T-helper 2 cell treated with Interferon-gamma antibody and Interleukin-4, amounts not matched to agents 5 μg/mL and 100 μg/mL, for 36 hours (primary cell): ENCODE measurements around the gene GRM2.

Experiments used
- DNase-seq: peaks from one replicate; pipeline ENCODE4 v3.0.0; 2021; ENCODE audit warnings: low spot score
- H3K27ac Mint-ChIP-seq: one replicate; pipeline ENCODE4 v1.8.0; 2021; ENCODE audit warnings: mild to moderate bottlenecking, mixed read lengths
- H3K27me3 Mint-ChIP-seq: one replicate; pipeline ENCODE4 v1.8.0; 2021; ENCODE audit warnings: low read depth, mixed read lengths
- H3K36me3 Mint-ChIP-seq: one replicate; pipeline ENCODE4 v1.8.0; 2021; ENCODE audit warnings: low read depth, mixed read lengths
- H3K4me1 Mint-ChIP-seq: one replicate; pipeline ENCODE4 v1.8.0; 2021; ENCODE audit warnings: low read depth, mixed read lengths
- H3K4me3 Mint-ChIP-seq: one replicate; pipeline ENCODE4 v1.8.0; 2022; ENCODE audit warnings: mild to moderate bottlenecking, moderate library complexity, mixed read lengths
- H3K9me3 Mint-ChIP-seq: one replicate; pipeline ENCODE4 v1.8.0; 2021; ENCODE audit warnings: mixed read lengths

Gene GRM2

GRCh38 chr3:51675201-51675611, 31.7 kb upstream of the GRM2 start:
- Mint-ChIP-seq H3K27me3 (no peaks in the 10 kb centered on the region), H3K27ac (peak overlapping the region; percentile 69), H3K4me1 (peaks cover 71% of the 10 kb centered on the region), H3K4me3 (peak overlapping the region; percentile 50), H3K36me3 (peaks cover 36% of the 10 kb centered on the region), H3K9me3 (no peaks in the 10 kb centered on the region)
- peak; percentile 18 for DNase-seq

GRCh38 chr3:51676102-51676640, 30.7 kb upstream of the GRM2 start:
- Mint-ChIP-seq H3K9me3 (no peaks in the 10 kb centered on the region), H3K36me3 (peaks cover 39% of the 10 kb centered on the region), H3K27ac (peak overlapping the region; percentile 69), H3K27me3 (no peaks in the 10 kb centered on the region), H3K4me1 (peaks cover 76% of the 10 kb centered on the region), H3K4me3 (no peak overlapping the region)
- no peak for DNase-seq

GRCh38 chr3:51677358-51677757, 29.5 kb upstream of the GRM2 start:
- peak overlapping the region; percentile 20 for H3K4me3 Mint-ChIP-seq
- DNase-seq = no peak
- H3K9me3 Mint-ChIP-seq = no peaks in the 10 kb centered on the region
- H3K27ac Mint-ChIP-seq = peak overlapping the region; percentile 86
- H3K36me3 Mint-ChIP-seq = peaks cover 45% of the 10 kb centered on the region
- no peaks in the 10 kb centered on the region for H3K27me3 Mint-ChIP-seq
- H3K4me1 Mint-ChIP-seq = peaks cover 81% of the 10 kb centered on the region

- peak overlapping the region; percentile 20 for H3K4me3 Mint-ChIP-seq
- peak overlapping the region; percentile 86 for H3K27ac Mint-ChIP-seq
- H3K4me1 Mint-ChIP-seq = peaks cover 81% of the 10 kb centered on the region
- H3K9me3 Mint-ChIP-seq = no peaks in the 10 kb centered on the region
- peaks cover 47% of the 10 kb centered on the region for H3K36me3 Mint-ChIP-seq
- no peak for DNase-seq
- H3K27me3 Mint-ChIP-seq = no peaks in the 10 kb centered on the region
Measured at GRCh38 chr3:51678186-51678585, 28.7 kb upstream of the GRM2 start.

GRCh38 chr3:51678641-51679040, 28.2 kb upstream of the GRM2 start:
- peak overlapping the region; percentile 54 for H3K27ac Mint-ChIP-seq
- peaks cover 47% of the 10 kb centered on the region for H3K36me3 Mint-ChIP-seq
- no peak overlapping the region for H3K4me3 Mint-ChIP-seq
- no peaks in the 10 kb centered on the region for H3K27me3 Mint-ChIP-seq
- no peak for DNase-seq
- H3K9me3 Mint-ChIP-seq = no peaks in the 10 kb centered on the region
- peaks cover 79% of the 10 kb centered on the region for H3K4me1 Mint-ChIP-seq

GRCh38 chr3:51679318-51679717, 27.6 kb upstream of the GRM2 start:
- Mint-ChIP-seq H3K9me3 (no peaks in the 10 kb centered on the region), H3K27ac (peak overlapping the region; percentile 76), H3K27me3 (no peaks in the 10 kb centered on the region), H3K36me3 (peaks cover 47% of the 10 kb centered on the region), H3K4me3 (no peak overlapping the region), H3K4me1 (peaks cover 77% of the 10 kb centered on the region)
- no peak for DNase-seq

- Mint-ChIP-seq H3K36me3 (peaks cover 49% of the 10 kb centered on the region), H3K27me3 (no peaks in the 10 kb centered on the region), H3K4me3 (no peak overlapping the region), H3K9me3 (no peaks in the 10 kb centered on the region), H3K4me1 (peaks cover 79% of the 10 kb centered on the region), H3K27ac (peak overlapping the region; percentile 60)
- no peak for DNase-seq
Measured at GRCh38 chr3:51679777-51680176, 27.1 kb upstream of the GRM2 start.

- Mint-ChIP-seq H3K27ac (peak overlapping the region; percentile 78), H3K27me3 (no peaks in the 10 kb centered on the region), H3K9me3 (no peaks in the 10 kb centered on the region), H3K4me1 (peaks cover 78% of the 10 kb centered on the region), H3K36me3 (peaks cover 49% of the 10 kb centered on the region), H3K4me3 (peak overlapping the region; percentile 53)
- no peak for DNase-seq
Measured at GRCh38 chr3:51680196-51680595, 26.7 kb upstream of the GRM2 start.

GRCh38 chr3:51680663-51681230, 26.1 kb upstream of the GRM2 start:
- Mint-ChIP-seq H3K9me3 (no peaks in the 10 kb centered on the region), H3K27ac (peak overlapping the region; percentile 88), H3K27me3 (no peaks in the 10 kb centered on the region), H3K4me1 (peaks cover 78% of the 10 kb centered on the region), H3K36me3 (peaks cover 49% of the 10 kb centered on the region), H3K4me3 (peak overlapping the region; percentile 89)
- no peak for DNase-seq

- Mint-ChIP-seq H3K27ac (peak overlapping the region; percentile 88), H3K36me3 (peaks cover 50% of the 10 kb centered on the region), H3K4me3 (peak overlapping the region; percentile 89), H3K9me3 (no peaks in the 10 kb centered on the region), H3K4me1 (peaks cover 81% of the 10 kb centered on the region), H3K27me3 (no peaks in the 10 kb centered on the region)
- DNase-seq = peak; percentile 56
Measured at GRCh38 chr3:51681453-51681852, 25.4 kb upstream of the GRM2 start.

GRCh38 chr3:51682079-51682478, 24.8 kb upstream of the GRM2 start:
- Mint-ChIP-seq H3K4me1 (peaks cover 82% of the 10 kb centered on the region), H3K27ac (peak overlapping the region; percentile 88), H3K4me3 (peak overlapping the region; percentile 89), H3K9me3 (no peaks in the 10 kb centered on the region), H3K27me3 (no peaks in the 10 kb centered on the region), H3K36me3 (peaks cover 50% of the 10 kb centered on the region)
- peak; percentile 78 for DNase-seq

- Mint-ChIP-seq H3K9me3 (no peaks in the 10 kb centered on the region), H3K36me3 (peaks cover 52% of the 10 kb centered on the region), H3K4me3 (peak overlapping the region; percentile 89), H3K27ac (peak overlapping the region; percentile 75), H3K27me3 (no peaks in the 10 kb centered on the region), H3K4me1 (peaks cover 85% of the 10 kb centered on the region)
- DNase-seq = no peak
Measured at GRCh38 chr3:51682526-51682925, 24.3 kb upstream of the GRM2 start.

- peak overlapping the region; percentile 75 for H3K27ac Mint-ChIP-seq
- H3K27me3 Mint-ChIP-seq = no peaks in the 10 kb centered on the region
- no peaks in the 10 kb centered on the region for H3K9me3 Mint-ChIP-seq
- H3K4me1 Mint-ChIP-seq = peaks cover 85% of the 10 kb centered on the region
- H3K36me3 Mint-ChIP-seq = peaks cover 57% of the 10 kb centered on the region
- DNase-seq = no peak
- H3K4me3 Mint-ChIP-seq = no peak overlapping the region
Measured at GRCh38 chr3:51683566-51683965, 23.3 kb upstream of the GRM2 start.

- Mint-ChIP-seq H3K4me3 (peak overlapping the region; percentile 68), H3K27me3 (no peaks in the 10 kb centered on the region), H3K4me1 (peaks cover 77% of the 10 kb centered on the region), H3K36me3 (peaks cover 60% of the 10 kb centered on the region), H3K27ac (peak overlapping the region; percentile 90), H3K9me3 (no peaks in the 10 kb centered on the region)
- DNase-seq = no peak
Measured at GRCh38 chr3:51684971-51685751, 21.7 kb upstream of the GRM2 start.
